Measurements from ENCODE around the gene BHLHE40.

Gene BHLHE40

DNA sequence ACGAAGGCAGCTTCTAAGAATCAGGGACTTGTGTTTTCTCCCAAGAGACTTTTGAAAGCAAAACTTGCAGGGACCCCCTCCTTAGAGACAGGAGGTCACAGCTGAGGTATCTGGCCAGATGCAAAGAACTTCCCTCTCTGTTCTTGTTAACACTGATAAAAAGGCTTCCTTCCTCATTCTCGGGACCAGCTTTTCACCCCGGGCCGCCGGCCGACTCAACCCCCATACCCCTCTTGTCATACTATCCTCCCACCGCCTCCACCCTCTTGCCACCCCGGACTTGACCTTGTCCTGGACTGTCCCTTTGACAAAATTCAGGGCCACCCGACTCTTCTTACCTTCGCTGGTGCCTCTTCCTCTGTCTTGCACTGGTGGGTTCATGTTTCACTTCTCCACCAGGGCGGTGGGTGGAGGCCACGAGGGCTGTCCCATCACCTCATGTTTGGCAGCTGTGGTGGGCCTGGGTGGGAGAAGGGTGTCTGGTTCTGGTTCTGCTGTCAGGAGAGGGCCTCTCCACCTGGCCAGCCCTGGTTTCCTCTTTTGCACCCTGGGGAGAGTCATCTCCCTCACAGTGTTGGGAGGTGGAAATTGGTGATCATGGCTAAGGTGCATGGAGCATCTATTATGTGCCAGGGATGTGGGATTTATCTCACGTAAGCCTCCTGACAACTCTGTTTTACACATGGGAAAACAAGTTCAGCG lies 32.5 kb downstream of the BHLHE40 start:
- no peak for TF ChIP-seq CTCF (conservative IDR thresholded peaks at IDR 0.05; ENCODE audit: low read depth, low read length)
- Histone ChIP-seq H2AFZ (ENCODE audit: low read depth) (no peak overlapping the region), H3K4me2 (no peak overlapping the region), H3K4me1 (ENCODE audit: low read depth, poor library complexity, severe bottlenecking) (no peaks in the 10 kb centered on the region), H3K27me3 (ENCODE audit: insufficient read depth, low read depth) (no peaks in the 10 kb centered on the region), H3K27ac (no peak overlapping the region), H3K36me3 (ENCODE audit: insufficient read depth) (no peaks in the 10 kb centered on the region), H3K4me3 (IDR thresholded peaks at IDR 0.05; ENCODE audit: insufficient read depth, low read depth, low read length) (no peak overlapping the region), H4K20me1 (ENCODE audit: insufficient read depth) (no peaks in the 10 kb centered on the region), H3K9ac (no peak overlapping the region), H3K79me2 (ENCODE audit: insufficient read depth, low read depth) (no peaks in the 10 kb centered on the region)

DNA sequence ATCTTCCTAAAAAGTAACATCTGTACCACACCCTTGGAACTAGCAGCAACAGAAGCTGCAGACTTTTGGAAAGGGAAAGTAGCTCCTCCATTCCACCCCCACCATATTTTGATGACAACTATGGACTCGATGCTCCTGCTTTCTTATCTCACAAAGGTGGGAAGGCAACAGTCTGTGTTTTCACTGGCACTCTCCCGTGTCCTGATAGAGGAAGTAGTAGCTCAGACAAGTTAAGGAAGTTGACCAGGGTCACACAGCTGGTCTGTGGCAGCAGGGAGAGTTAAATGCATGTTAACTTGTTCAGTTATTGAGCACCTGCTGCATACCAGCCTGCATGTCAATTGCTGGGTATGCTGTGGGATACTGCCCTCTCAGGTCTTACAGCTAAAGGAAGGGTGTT lies 33.1 kb downstream of the BHLHE40 start:
- Histone ChIP-seq H3K27ac (no peak overlapping the region), H3K9ac (no peak overlapping the region), H3K36me3 (ENCODE audit: insufficient read depth) (no peaks in the 10 kb centered on the region), H3K27me3 (ENCODE audit: insufficient read depth, low read depth) (no peaks in the 10 kb centered on the region), H3K4me1 (ENCODE audit: low read depth, poor library complexity, severe bottlenecking) (no peaks in the 10 kb centered on the region), H3K79me2 (ENCODE audit: insufficient read depth, low read depth) (no peaks in the 10 kb centered on the region), H4K20me1 (ENCODE audit: insufficient read depth) (no peaks in the 10 kb centered on the region), H2AFZ (ENCODE audit: low read depth) (no peak overlapping the region), H3K4me2 (no peak overlapping the region), H3K4me3 (IDR thresholded peaks at IDR 0.05; ENCODE audit: insufficient read depth, low read depth, low read length) (no peak overlapping the region)
- TF ChIP-seq CTCF (conservative IDR thresholded peaks at IDR 0.05; ENCODE audit: low read depth, low read length): no peak

- Histone ChIP-seq H3K9ac (no peak overlapping the region), H3K27me3 (ENCODE audit: insufficient read depth, low read depth) (no peaks in the 10 kb centered on the region), H3K4me2 (no peak overlapping the region), H3K27ac (no peak overlapping the region), H3K79me2 (ENCODE audit: insufficient read depth, low read depth) (no peaks in the 10 kb centered on the region), H3K4me3 (IDR thresholded peaks at IDR 0.05; ENCODE audit: insufficient read depth, low read depth, low read length) (no peak overlapping the region), H3K4me1 (ENCODE audit: low read depth, poor library complexity, severe bottlenecking) (no peaks in the 10 kb centered on the region), H3K36me3 (ENCODE audit: insufficient read depth) (no peaks in the 10 kb centered on the region), H2AFZ (ENCODE audit: low read depth) (no peak overlapping the region), H4K20me1 (ENCODE audit: insufficient read depth) (no peaks in the 10 kb centered on the region)
- TF ChIP-seq CTCF (conservative IDR thresholded peaks at IDR 0.05; ENCODE audit: low read depth, low read length): no peak
These were observed 34.0 kb downstream of the BHLHE40 start for GRCh38 chr3:5013021-5013906.

DNA sequence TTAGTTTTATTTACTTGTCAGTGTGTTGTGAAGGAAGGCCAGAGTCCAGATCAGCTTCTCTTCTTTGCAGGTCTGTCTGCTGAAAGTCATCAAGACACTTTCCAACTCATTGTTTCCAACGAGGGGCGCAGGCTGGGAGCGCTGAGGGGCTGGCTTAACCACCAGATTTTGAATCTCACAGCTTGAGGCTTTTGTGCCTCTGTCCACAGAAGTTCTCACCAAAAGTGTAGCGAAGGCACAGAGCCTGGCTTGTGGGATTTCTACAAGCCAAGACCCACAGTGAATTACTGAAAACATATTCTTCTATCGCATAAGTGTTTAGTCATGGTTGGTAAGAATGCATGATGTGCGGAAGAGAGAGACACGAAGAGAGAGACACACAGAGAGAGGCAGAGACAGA lies 35.2 kb downstream of the BHLHE40 start:
- H3K4me1 ChIP-seq (ENCODE audit: low read depth, poor library complexity, severe bottlenecking): no peaks in the 10 kb centered on the region
- H3K4me2 ChIP-seq: no peak overlapping the region
- H3K9ac ChIP-seq: no peak overlapping the region
- H2AFZ ChIP-seq (ENCODE audit: low read depth): no peak overlapping the region
- no peaks in the 10 kb centered on the region for H3K36me3 ChIP-seq (ENCODE audit: insufficient read depth)
- no peaks in the 10 kb centered on the region for H3K79me2 ChIP-seq (ENCODE audit: insufficient read depth, low read depth)
- no peaks in the 10 kb centered on the region for H4K20me1 ChIP-seq (ENCODE audit: insufficient read depth)
- no peak for TF ChIP-seq CTCF (conservative IDR thresholded peaks at IDR 0.05; ENCODE audit: low read depth, low read length)
- H3K27me3 ChIP-seq (ENCODE audit: insufficient read depth, low read depth): no peaks in the 10 kb centered on the region
- H3K4me3 ChIP-seq (IDR thresholded peaks at IDR 0.05; ENCODE audit: insufficient read depth, low read depth, low read length): no peak overlapping the region
- H3K27ac ChIP-seq: no peak overlapping the region

All from KMS-11 (cell line).